A673 (cell line): ENCODE data around the gene KLHL26. TPM values are rescaled to one million over a fixed set of nuclear protein-coding genes. Genes with fewer than 3 reads are reported as not detected.

Source experiments
- BruUV-seq: library from RNA; stranded (reverse); fragments of 400-500 nt; replicated peaks from 2 replicates; lab custom pipeline; 2021; lab: Mats Ljungman, UMichigan
- CTCF ChIA-PET: fragments of 300-600 bp; sonication (Branson Sonifier 250); formaldehyde crosslinking; loops from one replicate; lab custom pipeline; 2022; ENCODE audit warnings: antibody characterized with exemption; lab: Charles Lee
- POLR2A ChIA-PET: fragments of 300-600 bp; sonication (Branson Sonifier 250); formaldehyde crosslinking; loops from one replicate; lab custom pipeline; 2022; ENCODE audit warnings: antibody characterized with exemption; ENCODE audit not compliant: low non-redundant PET; lab: Charles Lee
- DNase-seq: peaks from one replicate; pipeline ENCODE4 v3.0.0-alpha.2; 2015; ENCODE audit warnings: low spot score
- H3K27ac ChIP-seq: fragments of 200-600 bp; sonication (generic); 2 replicates; pipeline ENCODE4 v1.5.1; 2016; ENCODE audit warnings: mixed run types, low read depth, mild to moderate bottlenecking, mixed read lengths, antibody characterized with exemption, low read length; ENCODE audit not compliant: poor library complexity, severe bottlenecking
- H3K27me3 ChIP-seq: fragments of 200-600 bp; sonication (generic); replicated peaks from 2 replicates; pipeline ENCODE4 v1.6.1; 2017; ENCODE audit warnings: mixed run types, low read depth, mild to moderate bottlenecking, mixed read lengths, antibody characterized with exemption, low read length; ENCODE audit not compliant: insufficient read depth, poor library complexity
- H3K36me3 ChIP-seq: fragments of 200-600 bp; sonication (generic); 2 replicates; pipeline ENCODE4 v1.6.1; 2016; ENCODE audit warnings: mixed run types, mild to moderate bottlenecking, mixed read lengths, antibody characterized with exemption, low read length; ENCODE audit not compliant: insufficient read depth, poor library complexity, severe bottlenecking
- H3K4me1 ChIP-seq: fragments of 200-600 bp; sonication (generic); 2 replicates; pipeline ENCODE4 v1.6.1; 2017; ENCODE audit warnings: mixed run types, mild to moderate bottlenecking, mixed read lengths, antibody characterized with exemption, low read length; ENCODE audit not compliant: insufficient read depth, poor library complexity, severe bottlenecking
- H3K4me3 ChIP-seq: fragments of 200-600 bp; sonication (generic); 2 replicates; pipeline ENCODE4 v1.5.1; 2016; ENCODE audit warnings: low read depth, mixed run types, mild to moderate bottlenecking, mixed read lengths, low read length; ENCODE audit not compliant: poor library complexity, severe bottlenecking
- H3K9me3 ChIP-seq: fragments of 200-600 bp; sonication (generic); 2 replicates; pipeline ENCODE4 v1.6.1; 2016; ENCODE audit warnings: mixed run types, low read depth, mild to moderate bottlenecking, mixed read lengths, antibody characterized with exemption, low read length; ENCODE audit not compliant: poor library complexity, severe bottlenecking
- EZH2 ChIP-seq: fragments of 200-600 bp; sonication (generic); IDR thresholded peaks from 2 replicates; pipeline ENCODE4 v1.6.1; 2017; ENCODE audit warnings: borderline replicate concordance, low read depth, mild to moderate bottlenecking, mixed read lengths, antibody characterized with exemption, low read length; ENCODE audit not compliant: poor library complexity, severe bottlenecking
- intact Hi-C: fragments of 100-400 bp; cut with micrococcal nuclease; formaldehyde crosslinking; loops from one replicate; pipeline ENCODE4 v1.10.0; 2022; ENCODE audit not compliant: unreplicated experiment
- total RNA-seq: library from RNA; stranded (reverse); gene quantifications from 2 replicates; pipeline ENCODE4 v1.2.3, GENCODE V29; 2021
- TF ChIP-seq, protein P1 (sequence below): fragments of 300-800, 200-600 bp; sonication (generic); conservative IDR thresholded peaks from 2 replicates; pipeline ENCODE4 v1.5.1; 2017; ENCODE audit warnings: low read depth, mild to moderate bottlenecking, antibody characterized with exemption, low read length, moderate library complexity, mixed read lengths

The KLHL26 gene
- total RNA-seq, 1 experiment from 2014 or later: 16.3 TPM

DNA sequence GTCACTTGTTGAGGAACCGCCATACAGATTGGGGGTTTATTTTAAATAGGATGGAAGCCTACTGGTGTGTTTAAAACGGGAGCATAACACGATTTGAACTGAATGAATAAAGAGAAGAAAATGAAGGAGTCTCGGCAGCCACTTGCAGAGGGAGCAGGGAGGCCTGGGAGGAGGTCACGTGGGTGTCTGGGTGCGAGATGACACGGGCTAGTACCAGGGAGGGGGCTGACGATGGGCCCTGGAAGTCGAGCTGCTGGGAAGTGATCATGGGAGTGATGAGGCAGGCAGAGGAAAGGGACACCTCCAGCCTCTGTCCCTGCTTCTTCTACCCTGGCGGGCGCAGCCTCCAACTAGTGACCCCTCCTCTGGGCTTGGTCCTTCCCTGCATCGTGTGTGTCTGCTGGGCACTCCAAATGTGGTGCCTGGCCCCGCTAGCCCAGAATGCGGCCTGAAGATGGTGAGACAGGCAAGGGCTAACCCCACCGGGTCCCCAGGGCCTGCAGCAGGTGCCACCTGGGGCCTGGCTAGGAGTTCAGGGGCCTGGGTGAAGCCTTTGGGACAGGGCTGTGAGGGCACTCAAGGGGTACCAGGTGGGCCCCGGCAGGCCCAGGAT is 82.1 kb downstream of the KLHL26 start:
- no peak overlapping the region for H3K4me3 ChIP-seq
- intact Hi-C loops: no loop called here
- no peaks in the 10 kb centered on the region for H3K4me1 ChIP-seq
- POLR2A ChIA-PET: no interaction called here
- CTCF ChIA-PET: no interaction called here
- no peaks in the 10 kb centered on the region for H3K9me3 ChIP-seq
- H3K36me3 ChIP-seq: no peaks in the 10 kb centered on the region
- no peaks in the 10 kb centered on the region for H3K27me3 ChIP-seq
- no TSS peak for BruUV-seq
- TF ChIP-seq, protein P1, sequence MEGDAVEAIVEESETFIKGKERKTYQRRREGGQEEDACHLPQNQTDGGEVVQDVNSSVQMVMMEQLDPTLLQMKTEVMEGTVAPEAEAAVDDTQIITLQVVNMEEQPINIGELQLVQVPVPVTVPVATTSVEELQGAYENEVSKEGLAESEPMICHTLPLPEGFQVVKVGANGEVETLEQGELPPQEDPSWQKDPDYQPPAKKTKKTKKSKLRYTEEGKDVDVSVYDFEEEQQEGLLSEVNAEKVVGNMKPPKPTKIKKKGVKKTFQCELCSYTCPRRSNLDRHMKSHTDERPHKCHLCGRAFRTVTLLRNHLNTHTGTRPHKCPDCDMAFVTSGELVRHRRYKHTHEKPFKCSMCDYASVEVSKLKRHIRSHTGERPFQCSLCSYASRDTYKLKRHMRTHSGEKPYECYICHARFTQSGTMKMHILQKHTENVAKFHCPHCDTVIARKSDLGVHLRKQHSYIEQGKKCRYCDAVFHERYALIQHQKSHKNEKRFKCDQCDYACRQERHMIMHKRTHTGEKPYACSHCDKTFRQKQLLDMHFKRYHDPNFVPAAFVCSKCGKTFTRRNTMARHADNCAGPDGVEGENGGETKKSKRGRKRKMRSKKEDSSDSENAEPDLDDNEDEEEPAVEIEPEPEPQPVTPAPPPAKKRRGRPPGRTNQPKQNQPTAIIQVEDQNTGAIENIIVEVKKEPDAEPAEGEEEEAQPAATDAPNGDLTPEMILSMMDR: no peak
- TF ChIP-seq EZH2: no peak
- no peak overlapping the region for H3K27ac ChIP-seq
- no peak for DNase-seq

DNA sequence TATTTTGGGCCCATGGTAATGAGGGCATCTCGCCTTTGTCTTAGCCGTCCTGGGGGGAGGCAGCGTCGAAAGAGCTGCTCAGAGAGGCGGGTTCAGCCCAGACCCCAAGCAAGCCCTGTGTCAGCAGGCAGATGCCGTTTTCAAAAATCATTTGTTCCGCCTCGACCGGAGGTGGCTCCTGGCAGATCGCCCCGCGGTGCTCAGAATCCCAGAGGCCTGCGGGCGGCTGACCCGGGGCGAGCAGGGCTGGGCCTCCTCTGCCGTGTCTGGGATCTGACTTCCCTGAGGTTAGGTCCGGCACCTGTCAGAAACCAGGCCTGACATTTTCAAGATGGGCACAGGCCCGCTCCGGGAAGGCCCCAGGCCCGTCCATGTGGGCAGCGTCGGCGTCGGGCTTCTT is 82.7 kb downstream of the KLHL26 start:
- POLR2A ChIA-PET: no interaction called here
- TF ChIP-seq EZH2: no peak
- TF ChIP-seq, protein P1: no peak
- Histone ChIP-seq H3K4me3 (no peak overlapping the region), H3K27ac (no peak overlapping the region), H3K36me3 (no peaks in the 10 kb centered on the region), H3K4me1 (no peaks in the 10 kb centered on the region), H3K9me3 (no peaks in the 10 kb centered on the region), H3K27me3 (no peaks in the 10 kb centered on the region)
- BruUV-seq: no TSS peak
- DNase-seq: no peak
- CTCF ChIA-PET: no interaction called here
- intact Hi-C loops: no loop called here

Other genes with a start within 250 kb of the KLHL26 start
- gene LRRC25, start 239.4 kb upstream of the KLHL26 start, total RNA-seq: not detected in 2 replicates
- 242 and 248 TPM in 2 replicates for gene SSBP4, start 217.6 kb upstream of the KLHL26 start, total RNA-seq
- 153 and 223 TPM in 2 replicates for gene ISYNA1, start 198.9 kb upstream of the KLHL26 start, total RNA-seq
- 15.8 and 16.4 TPM in 2 replicates for gene ELL, start 115.0 kb upstream of the KLHL26 start, total RNA-seq
- 210 and 245 TPM in 2 replicates for gene FKBP8, start 93.5 kb upstream of the KLHL26 start, total RNA-seq
- 111 and 114 TPM in 2 replicates for gene KXD1, start 79.2 kb upstream of the KLHL26 start, total RNA-seq
- 1,270 and 1,348 TPM in 2 replicates for gene UBA52, start 65.2 kb upstream of the KLHL26 start, total RNA-seq
- gene REX1BD, start 48.2 kb upstream of the KLHL26 start, total RNA-seq: 61.4 and 74.9 TPM in 2 replicates
- gene CRLF1, start 30.2 kb upstream of the KLHL26 start, total RNA-seq: 192 and 305 TPM in 2 replicates
- 9.3 and 18.0 TPM in 2 replicates for gene TMEM59L, start 24.2 kb upstream of the KLHL26 start, total RNA-seq
- gene CRTC1, start 46.7 kb downstream of the KLHL26 start, total RNA-seq: 18.1 and 20.3 TPM in 2 replicates
- not detected in 2 replicates for gene COMP, start 154.3 kb downstream of the KLHL26 start, total RNA-seq
- gene UPF1, start 194.9 kb downstream of the KLHL26 start, total RNA-seq: 78.9 and 83.8 TPM in 2 replicates